Measurements from ENCODE around the gene GPS1.

GRCh38 chr17:82019690-82020571 lies 31.8 kb upstream of the GPS1 start:
- no peak for TF ChIP-seq POLR2A (IDR thresholded peaks at IDR 0.05)
- peak in 1 of 3 donors; percentile 56 for TF ChIP-seq POLR2AphosphoS5 (IDR thresholded peaks at IDR 0.05)

Data from spleen (tissue), 3 donors.